IMR-90 (cell line): ENCODE results near the gene TIPIN. TPM values are rescaled to one million over a fixed set of nuclear protein-coding genes. Genes with fewer than 3 reads are reported as not detected.

Experiments
- ATAC-seq: fragments of 200-7000 bp; cut with Tn5 transposase; 2 replicates; pipeline ENCODE4 v1.9.1; 2020; ENCODE audit warnings: low read depth, mild to moderate bottlenecking, moderate library complexity
- BruUV-seq: library from RNA; stranded (reverse); fragments of 400-500 nt; replicated peaks from 2 replicates; lab custom pipeline; 2021; lab: Mats Ljungman, UMichigan
- CTCF ChIA-PET: fragments of 300-600 bp; formaldehyde crosslinking; extraction: SDS; loops from one replicate; lab custom pipeline; 2021; ENCODE audit warnings: antibody characterized with exemption; lab: Yijun Ruan, JAX
- POLR2A ChIA-PET: fragments of 300-600 bp; sonication (Branson Sonifier 250); formaldehyde crosslinking; loops from one replicate; lab custom pipeline; 2022; ENCODE audit warnings: antibody characterized with exemption; ENCODE audit not compliant: unreplicated experiment; lab: Charles Lee
- DNase-seq: peaks from one replicate; pipeline ENCODE4 v3.0.0; 2013
- H2AFZ ChIP-seq: replicated peaks from 2 replicates; pipeline ENCODE3; 2013; ENCODE audit warnings: low read length, mild to moderate bottlenecking; ENCODE audit not compliant: poor library complexity
- H2AK5ac ChIP-seq: 2 replicates; pipeline ENCODE4 v1.6.1; 2013; ENCODE audit warnings: low read depth, low read length, inconsistent platforms
- H2AK9ac ChIP-seq: replicated peaks from 2 replicates; pipeline ENCODE3; 2013; ENCODE audit warnings: mild to moderate bottlenecking, low read depth, low read length, moderate library complexity; ENCODE audit not compliant: poor library complexity
- H2BK120ac ChIP-seq: 2 replicates; pipeline ENCODE4 v1.6.1; 2013; ENCODE audit warnings: low read depth, low read length, inconsistent platforms
- H2BK15ac ChIP-seq: 3 replicates; pipeline ENCODE4 v1.6.1; 2013; ENCODE audit warnings: low read depth, low read length, inconsistent platforms
- H2BK20ac ChIP-seq: 2 replicates; pipeline ENCODE4 v1.6.1; 2013; ENCODE audit warnings: low read depth, mild to moderate bottlenecking, inconsistent platforms, low read length, moderate library complexity
- H2BK5ac ChIP-seq: 2 replicates; pipeline ENCODE4 v1.6.1; 2013; ENCODE audit warnings: mild to moderate bottlenecking, low read depth, low read length, inconsistent platforms; ENCODE audit not compliant: poor library complexity, severe bottlenecking
- H3K14ac ChIP-seq: replicated peaks from 2 replicates; pipeline ENCODE4 v1.6.1; 2013; ENCODE audit warnings: low read depth, low read length, inconsistent platforms
- H3K18ac ChIP-seq: 2 replicates; pipeline ENCODE4 v1.6.1; 2013; ENCODE audit warnings: low read depth, low read length, control low read depth
- H3K23ac ChIP-seq: 2 replicates; pipeline ENCODE4 v1.6.1; 2013; ENCODE audit warnings: low read depth, low read length, inconsistent platforms
- H3K27ac ChIP-seq: 2 replicates; pipeline ENCODE4 v1.5.1; 2013; ENCODE audit warnings: mild to moderate bottlenecking, control low read depth, low read length; ENCODE audit not compliant: insufficient read depth
- H3K27me3 ChIP-seq: 2 replicates; pipeline ENCODE4 v1.6.1; 2013; ENCODE audit warnings: low read length; ENCODE audit not compliant: control insufficient read depth, insufficient read depth
- H3K36me3 ChIP-seq: 2 replicates; pipeline ENCODE4 v1.6.1; 2013; ENCODE audit warnings: low read length, mixed read lengths; ENCODE audit not compliant: control insufficient read depth, insufficient read depth
- H3K4ac ChIP-seq: 2 replicates; pipeline ENCODE4 v1.6.1; 2013; ENCODE audit warnings: low read depth, low read length, inconsistent platforms
- H3K4me1 ChIP-seq: 2 replicates; pipeline ENCODE4 v1.6.1; 2013; ENCODE audit warnings: low read length, mixed read lengths; ENCODE audit not compliant: control insufficient read depth, insufficient read depth
- H3K4me2 ChIP-seq: 2 replicates; pipeline ENCODE4 v1.6.1; 2013; ENCODE audit warnings: low read depth, mild to moderate bottlenecking, control low read depth, low read length, moderate library complexity
- H3K4me3 ChIP-seq: 2 replicates; pipeline ENCODE4 v1.5.1; 2013; ENCODE audit warnings: low read depth, mild to moderate bottlenecking, control low read depth, low read length, moderate library complexity; ENCODE audit not compliant: insufficient read depth
- H3K56ac ChIP-seq: 2 replicates; pipeline ENCODE4 v1.6.1; 2013; ENCODE audit warnings: low read length, inconsistent platforms; ENCODE audit not compliant: insufficient read depth; ENCODE audit errors: extremely low read depth
- H3K79me1 ChIP-seq, 2 experiments: 2 replicates each; pipeline ENCODE4 v1.6.1; 2013; ENCODE audit warnings: low read length in 2 of 2, inconsistent platforms in 1 of 2, low read depth in 1 of 2
- H3K9ac ChIP-seq: 2 replicates; pipeline ENCODE4 v1.6.1; 2013; ENCODE audit warnings: low read depth, low read length, control low read depth
- H3K9me1 ChIP-seq: 2 replicates; pipeline ENCODE4 v1.6.1; 2013; ENCODE audit warnings: low read length, inconsistent platforms; ENCODE audit not compliant: insufficient read depth
- H3K9me3 ChIP-seq: 2 replicates; pipeline ENCODE4 v1.6.1; 2013; ENCODE audit warnings: low read length; ENCODE audit not compliant: control insufficient read depth, insufficient read depth
- H4K20me1 ChIP-seq: 2 replicates; pipeline ENCODE4 v1.6.1; 2013; ENCODE audit warnings: low read length, inconsistent platforms; ENCODE audit not compliant: insufficient read depth
- H4K5ac ChIP-seq: 2 replicates; pipeline ENCODE4 v1.6.1; 2013; ENCODE audit warnings: mild to moderate bottlenecking, low read depth, low read length, control low read depth
- H4K8ac ChIP-seq, 2 experiments: 2 replicates each; pipeline ENCODE4 v1.6.1; 2013; ENCODE audit warnings: low read depth in 2 of 2, low read length in 2 of 2, control low read depth in 1 of 2, inconsistent platforms in 1 of 2
- H4K91ac ChIP-seq: 2 replicates; pipeline ENCODE4 v1.6.1; 2013; ENCODE audit warnings: low read depth, low read length, inconsistent platforms; ENCODE audit not compliant: insufficient read depth
- BHLHE40 ChIP-seq: fragments of 150-350 bp; IDR thresholded peaks from 2 replicates; pipeline ENCODE4 v1.6.1; 2016; ENCODE audit warnings: mild to moderate bottlenecking, low read depth, low read length
- CEBPB ChIP-seq: IDR thresholded peaks from 2 replicates; pipeline ENCODE4 v1.6.1; 2012; ENCODE audit warnings: low read depth, low read length, improper control_type of control experiment
- CHD1 ChIP-seq: IDR thresholded peaks from 2 replicates; pipeline ENCODE4 v1.6.1; 2012; ENCODE audit warnings: low read depth, low read length, improper control_type of control experiment
- CTCF ChIP-seq: conservative IDR thresholded peaks from 2 replicates; pipeline ENCODE4 v1.5.1; 2012; ENCODE audit warnings: mild to moderate bottlenecking, low read depth, low read length, improper control_type of control experiment
- ELK1 ChIP-seq: fragments of 150-350 bp; IDR thresholded peaks from 2 replicates; pipeline ENCODE4 v1.6.1; 2016; ENCODE audit warnings: low read depth, mild to moderate bottlenecking, low read length, moderate library complexity, borderline replicate concordance
- FOS ChIP-seq: fragments of 150-350 bp; IDR thresholded peaks from 2 replicates; pipeline ENCODE4 v1.6.1; 2016; ENCODE audit warnings: low read depth, low read length
- MAFK ChIP-seq: IDR thresholded peaks from 2 replicates; pipeline ENCODE4 v1.6.1; 2012; ENCODE audit warnings: low read depth, low read length, improper control_type of control experiment
- MAZ ChIP-seq: IDR thresholded peaks from 2 replicates; pipeline ENCODE4 v1.6.1; 2012; ENCODE audit warnings: low read depth, mild to moderate bottlenecking, low read length, improper control_type of control experiment, moderate library complexity, borderline replicate concordance
- MXI1 ChIP-seq: IDR thresholded peaks from 2 replicates; pipeline ENCODE4 v1.6.1; 2012; ENCODE audit warnings: low read depth, mild to moderate bottlenecking, low read length, moderate library complexity, borderline replicate concordance
- NFE2L2 ChIP-seq: fragments of 150-350 bp; IDR thresholded peaks from 2 replicates; pipeline ENCODE4 v1.6.1; 2016; ENCODE audit warnings: low read depth, mild to moderate bottlenecking, low read length
- POLR2A ChIP-seq: IDR thresholded peaks from 2 replicates; pipeline ENCODE4 v1.6.1; 2012; ENCODE audit warnings: mild to moderate bottlenecking, low read depth, low read length
- RAD21 ChIP-seq: IDR thresholded peaks from 2 replicates; pipeline ENCODE4 v1.6.1; 2012; ENCODE audit warnings: low read length, improper control_type of control experiment
- RCOR1 ChIP-seq: IDR thresholded peaks from 2 replicates; pipeline ENCODE4 v1.6.1; 2012; ENCODE audit warnings: mild to moderate bottlenecking, low read length, improper control_type of control experiment; ENCODE audit not compliant: insufficient replicate concordance
- RFX5 ChIP-seq: IDR thresholded peaks from 2 replicates; pipeline ENCODE4 v1.8.0; 2012; ENCODE audit warnings: low read depth, mild to moderate bottlenecking, low read length, moderate library complexity
- SMC3 ChIP-seq: fragments of 150-350 bp; IDR thresholded peaks from 2 replicates; pipeline ENCODE4 v1.6.1; 2016; ENCODE audit warnings: low read depth, mild to moderate bottlenecking, antibody characterized with exemption, low read length, moderate library complexity
- USF2 ChIP-seq: fragments of 150-350 bp; IDR thresholded peaks from 2 replicates; pipeline ENCODE4 v1.6.1; 2017; ENCODE audit warnings: mild to moderate bottlenecking, antibody characterized with exemption, low read length, low read depth
- WGBS, 2 experiments: methylation state at CpG; one replicate each; pipeline versions ENCODE4 v1.1.5 to v1.1.7; 2013; ENCODE audit warnings: missing lambda C conversion rate in 2 of 2; ENCODE audit not compliant: insufficient read length in 1 of 2; ENCODE audit errors: extremely low coverage in 2 of 2; 5-methylcytosine and 5-hydroxymethylcytosine counted together
- dilution Hi-C: fragments of 300-500 bp; cut with HindIII; formaldehyde crosslinking; loops from one replicate; pipeline ENCODE4 v1.14.3; 2018; ENCODE audit warnings: low sequenced_read_pairs; ENCODE audit not compliant: unreplicated experiment
- in situ Hi-C: fragments of 300-500 bp; cut with MboI; formaldehyde crosslinking; loops from 3 replicates; pipeline ENCODE4 v1.14.3; 2019; ENCODE audit warnings: low sequenced_read_pairs, inconsistent platforms, mixed read lengths
- intact Hi-C: fragments of 100-400 bp; cut with micrococcal nuclease; formaldehyde crosslinking; loops from 2 replicates; pipeline ENCODE4 v1.10.0; 2022
- polyA plus RNA-seq, 3 experiments: library from polyadenylated mRNA; depleted of rRNA; stranded (reverse); fragments of >200 nt; gene quantifications; 2 replicates each; pipeline ENCODE4 v1.2.3, GENCODE V29; 2012; ENCODE audit warnings: low replicate concordance in 1 of 3
- total RNA-seq: library from RNA; depleted of rRNA; stranded (reverse); fragments of >200 nt; gene quantifications from 2 replicates; pipeline ENCODE4 v1.2.3, GENCODE V29; 2012

TIPIN gene
- total and polyA plus RNA-seq, 2 of the 4 experiments (the other 2 are of a cell fraction): 6.3 to 7.3 TPM

- Histone ChIP-seq H3K4me2 (no peak overlapping the region), H4K20me1 (no peaks in the 10 kb centered on the region), H2BK120ac (no peak overlapping the region), H3K9me1 (peaks cover 3% of the 10 kb centered on the region; the same call in 1 of the 2 replicates), H3K27ac (no peak overlapping the region), H3K9me3 (no peaks in the 10 kb centered on the region), H3K23ac (no peak overlapping the region), H4K91ac (no peak overlapping the region), H4K8ac (no peak overlapping the region), H2BK20ac (no peak overlapping the region), H2BK5ac (no peak overlapping the region), H3K27me3 (no peaks in the 10 kb centered on the region), H3K9ac (no peak overlapping the region), H3K36me3 (peaks cover 22% of the 10 kb centered on the region), H3K4me3 (no peak overlapping the region), H3K79me1 (no peaks in the 10 kb centered on the region; a peak in 1 of 4 replicates), H3K18ac (no peak overlapping the region), H2BK15ac (no peak overlapping the region), H3K56ac (no peak overlapping the region), H3K4me1 (no peaks in the 10 kb centered on the region), H3K14ac (no peak overlapping the region), H4K5ac (no peak overlapping the region), H2AFZ (no peak overlapping the region), H2AK9ac (no peak overlapping the region), H2AK5ac (no peak overlapping the region), H3K4ac (no peak overlapping the region)
- BruUV-seq: no TSS peak
- in situ Hi-C loops (no loop called here), intact Hi-C loops (no loop called here), dilution Hi-C loops (loop anchor here (25.0 kb wide), 1 partner anchor 89 kb away; no protein-coding TSS in a partner anchor)
- WGBS, 2 experiments: 40% methylated on average over 1 of the region's 12 CpGs; no CpG with 5 or more reads in 1 of the 2 experiments
- ChIA-PET CTCF (no interaction called here), POLR2A (no interaction called here)
- TF ChIP-seq NFE2L2 (no peak), CTCF (no peak), USF2 (no peak), MAFK (no peak), RAD21 (no peak), FOS (no peak), SMC3 (no peak), MAZ (no peak), ELK1 (no peak), RCOR1 (no peak), MXI1 (no peak), CEBPB (no peak), BHLHE40 (no peak), RFX5 (no peak), CHD1 (no peak), POLR2A (no peak)
- ATAC-seq (no peak), DNase-seq (no peak)
These were observed 33.1 kb downstream of the TIPIN start for GRCh38 chr15:66323312-66323928.
